H9 (cell line): Measurements from ENCODE around the gene ACSF3. TPM values are rescaled to one million over a fixed set of nuclear protein-coding genes. Genes with fewer than 3 reads are reported as not detected.

ENCODE experiments used
- DNase-seq: peaks from one replicate; pipeline ENCODE4 v3.0.0-alpha.2; 2017
- H2AFZ ChIP-seq: one replicate; pipeline ENCODE4 v1.6.1; 2013; ENCODE audit warnings: mild to moderate bottlenecking, low read length, control low read depth, moderate library complexity
- H2AK5ac ChIP-seq: 2 replicates; pipeline ENCODE4 v1.6.1; 2013; ENCODE audit warnings: low read length, control low read depth, mixed read lengths; ENCODE audit not compliant: insufficient read length
- H2BK120ac ChIP-seq: one replicate; pipeline ENCODE4 v1.6.1; 2013; ENCODE audit warnings: low read depth, mild to moderate bottlenecking, low read length, control low read depth, inconsistent platforms; ENCODE audit not compliant: poor library complexity, severe bottlenecking
- H2BK12ac ChIP-seq: 2 replicates; pipeline ENCODE4 v1.6.1; 2013; ENCODE audit warnings: low read length, control low read depth, mixed read lengths, low read depth; ENCODE audit not compliant: insufficient read length
- H2BK15ac ChIP-seq: 2 replicates; pipeline ENCODE4 v1.6.1; 2013; ENCODE audit warnings: low read depth, low read length, control low read depth
- H2BK20ac ChIP-seq: one replicate; pipeline ENCODE4 v1.6.1; 2013; ENCODE audit warnings: low read depth, mild to moderate bottlenecking, low read length, control low read depth, inconsistent platforms; ENCODE audit not compliant: poor library complexity, severe bottlenecking
- H2BK5ac ChIP-seq: 2 replicates; pipeline ENCODE4 v1.6.1; 2013; ENCODE audit warnings: low read length, control low read depth, mixed read lengths; ENCODE audit not compliant: insufficient read length
- H3K14ac ChIP-seq: 2 replicates; pipeline ENCODE4 v1.6.1; 2013; ENCODE audit warnings: low read length, control low read depth; ENCODE audit not compliant: insufficient read depth
- H3K18ac ChIP-seq: 2 replicates; pipeline ENCODE4 v1.6.1; 2013; ENCODE audit warnings: low read depth, mild to moderate bottlenecking, mixed read lengths, low read length, control low read depth; ENCODE audit not compliant: insufficient read length
- H3K23ac ChIP-seq: 2 replicates; pipeline ENCODE4 v1.6.1; 2013; ENCODE audit warnings: low read length, control low read depth, mixed read lengths, low read depth; ENCODE audit not compliant: insufficient read length
- H3K23me2 ChIP-seq: 2 replicates; pipeline ENCODE4 v1.6.1; 2013; ENCODE audit warnings: low read depth, mild to moderate bottlenecking, mixed read lengths, low read length, control low read depth; ENCODE audit not compliant: insufficient read length, poor library complexity, severe bottlenecking
- H3K27ac ChIP-seq: 2 replicates; pipeline ENCODE4 v1.5.1; 2013; ENCODE audit warnings: low read length, control low read depth, mixed read lengths, low read depth; ENCODE audit not compliant: insufficient read length
- H3K27me3 ChIP-seq: 2 replicates; pipeline ENCODE4 v1.6.1; 2013; ENCODE audit warnings: low read length, control low read depth, inconsistent platforms; ENCODE audit not compliant: insufficient read depth
- H3K4ac ChIP-seq: 2 replicates; pipeline ENCODE4 v1.6.1; 2013; ENCODE audit warnings: low read depth, mild to moderate bottlenecking, control low read depth, inconsistent platforms, low read length, moderate library complexity
- H3K4me1 ChIP-seq: 2 replicates; pipeline ENCODE4 v1.6.1; 2013; ENCODE audit warnings: low read length, control low read depth, inconsistent platforms; ENCODE audit not compliant: insufficient read depth
- H3K4me2 ChIP-seq: 2 replicates; pipeline ENCODE4 v1.6.1; 2013; ENCODE audit warnings: low read length, control low read depth, mixed read lengths; ENCODE audit not compliant: insufficient read length, insufficient read depth
- H3K56ac ChIP-seq: 2 replicates; pipeline ENCODE4 v1.6.1; 2013; ENCODE audit warnings: low read depth, mild to moderate bottlenecking, mixed read lengths, low read length, control low read depth; ENCODE audit not compliant: insufficient read length
- H3K79me1 ChIP-seq: 2 replicates; pipeline ENCODE4 v1.6.1; 2013; ENCODE audit warnings: low read depth, mild to moderate bottlenecking, moderate library complexity, low read length, control low read depth, inconsistent platforms; ENCODE audit not compliant: insufficient read depth, poor library complexity, severe bottlenecking
- H3K79me2 ChIP-seq: 2 replicates; pipeline ENCODE4 v1.6.1; 2013; ENCODE audit warnings: low read length, control low read depth, inconsistent platforms; ENCODE audit not compliant: insufficient read depth
- H3K9ac ChIP-seq: 2 replicates; pipeline ENCODE4 v1.6.1; 2013; ENCODE audit warnings: low read length, control low read depth, mixed read lengths; ENCODE audit not compliant: insufficient read length; ENCODE audit errors: extremely low read depth
- H3K9me3 ChIP-seq: one replicate; pipeline ENCODE4 v1.6.1; 2013; ENCODE audit warnings: low read depth, low read length, inconsistent platforms; ENCODE audit not compliant: control insufficient read depth
- H3T11ph ChIP-seq: one replicate; pipeline ENCODE4 v1.6.1; 2013; ENCODE audit warnings: mild to moderate bottlenecking, low read length, control low read depth, inconsistent platforms
- H4K20me1 ChIP-seq: one replicate; pipeline ENCODE4 v1.6.1; 2013; ENCODE audit not compliant: control insufficient read depth, insufficient read length, insufficient read depth
- H4K5ac ChIP-seq: 2 replicates; pipeline ENCODE4 v1.6.1; 2013; ENCODE audit warnings: low read depth, mild to moderate bottlenecking, mixed read lengths, low read length, control low read depth; ENCODE audit not compliant: insufficient read length
- H4K8ac ChIP-seq: replicated peaks from 2 replicates; pipeline ENCODE4 v1.6.1; 2013; ENCODE audit warnings: low read length, control low read depth, mixed read lengths, low read depth; ENCODE audit not compliant: insufficient read length
- H4K91ac ChIP-seq: 2 replicates; pipeline ENCODE4 v1.6.1; 2013; ENCODE audit warnings: low read depth, mild to moderate bottlenecking, moderate library complexity, mixed read lengths, low read length, control low read depth; ENCODE audit not compliant: insufficient read length
- H3K27ac Mint-ChIP-seq, 3 experiments: 2 replicates in 2 of 3; 3 replicates in 1 of 3; pipeline ENCODE4 v1.8.0; 2020 to 2021; ENCODE audit warnings: mixed read lengths in 3 of 3, mild to moderate bottlenecking in 1 of 3, moderate library complexity in 1 of 3
- H3K27me3 Mint-ChIP-seq: 2 replicates; pipeline ENCODE4 v1.8.0; 2021; ENCODE audit warnings: low read depth, mild to moderate bottlenecking, moderate library complexity, mixed read lengths
- H3K36me3 Mint-ChIP-seq, 3 experiments: 2 replicates in 2 of 3; 3 replicates in 1 of 3; pipeline ENCODE4 v1.8.0; 2020 to 2021; ENCODE audit warnings: low read depth in 3 of 3, mixed read lengths in 3 of 3; ENCODE audit not compliant: insufficient read depth in 1 of 3
- H3K4me1 Mint-ChIP-seq, 2 experiments: 2 replicates each; pipeline ENCODE4 v1.8.0; 2020; ENCODE audit warnings: mixed read lengths in 2 of 2
- H3K4me3 Mint-ChIP-seq, 2 experiments: 2 replicates in 1 of 2; 3 replicates in 1 of 2; pipeline ENCODE4 v1.8.0; 2020 to 2021; ENCODE audit warnings: mild to moderate bottlenecking in 2 of 2, mixed read lengths in 2 of 2, moderate library complexity in 1 of 2
- H3K9me3 Mint-ChIP-seq, 2 experiments: 2 replicates in 1 of 2; 3 replicates in 1 of 2; pipeline ENCODE4 v1.8.0; 2020; ENCODE audit warnings: mild to moderate bottlenecking in 2 of 2, mixed read lengths in 2 of 2, moderate library complexity in 1 of 2
- CTCF ChIP-seq: fragments of 200-600 bp; sonication (generic); conservative IDR thresholded peaks from 3 replicates; pipeline ENCODE4 v1.8.0; 2021; ENCODE audit warnings: antibody characterized with exemption, mild to moderate bottlenecking
- WGBS: extraction: QIAGEN DNeasy Blood & Tissue Kit; methylation state at CpG from one replicate; pipeline ENCODE4 v1.1.7; 2013; ENCODE audit warnings: missing lambda C conversion rate, low lambda C conversion rate, mixed read lengths; ENCODE audit not compliant: insufficient read length; ENCODE audit errors: extremely low coverage; 5-methylcytosine and 5-hydroxymethylcytosine counted together
- total RNA-seq: library from RNA; stranded (reverse); gene quantifications from 2 replicates; pipeline ENCODE4 v1.2.1, GENCODE V29; 2021

Gene ACSF3
- total RNA-seq, 1 experiment from 2014 or later: 31.3 TPM

- Histone ChIP-seq H2BK5ac (no peak overlapping the region), H4K8ac (no peak overlapping the region), H3K18ac (no peak overlapping the region), H3K27ac (no peak overlapping the region), H4K20me1 (no peaks in the 10 kb centered on the region), H2AFZ (no peak overlapping the region), H3K4ac (no peak overlapping the region), H3K4me2 (no peak overlapping the region), H3K9ac (no peak overlapping the region), H2BK20ac (no peak overlapping the region), H3K79me1 (no peaks in the 10 kb centered on the region), H2AK5ac (no peak overlapping the region), H3K23me2 (no peaks in the 10 kb centered on the region), H3T11ph (no peak overlapping the region), H2BK15ac (no peak overlapping the region), H3K14ac (no peak overlapping the region), H2BK120ac (no peak overlapping the region), H3K79me2 (no peaks in the 10 kb centered on the region), H4K91ac (no peak overlapping the region), H3K23ac (no peak overlapping the region), H4K5ac (no peak overlapping the region), H3K9me3 (peaks cover 14% of the 10 kb centered on the region), H2BK12ac (no peak overlapping the region), H3K56ac (no peak overlapping the region), H3K27me3 (no peaks in the 10 kb centered on the region), H3K4me1 (no peaks in the 10 kb centered on the region)
- DNase-seq: no peak
- no CpG with 5 or more reads among the region's 8 CpGs for WGBS
- no peaks in the 10 kb centered on the region for H3K4me1 Mint-ChIP-seq
- H3K4me3 Mint-ChIP-seq: no peak overlapping the region
- H3K9me3 Mint-ChIP-seq: peaks cover 12 to 24% of the 10 kb centered on the region in 2 experiments; a peak in 4 of 5 replicates
- no peak for TF ChIP-seq CTCF
- peaks cover 10% of the 10 kb centered on the region for H3K27me3 Mint-ChIP-seq
- peaks cover 26 to 56% (median 50%) of the 10 kb centered on the region in 3 experiments for H3K36me3 Mint-ChIP-seq
- H3K27ac Mint-ChIP-seq: peak overlapping the region in 1 of 3 experiments; percentile 12; a peak in 2 of 7 replicates
Observed at GRCh38 chr16:89150981-89151380, 57.3 kb downstream of the ACSF3 start.
